ENCODE measurements around the gene TENM3.

DNA sequence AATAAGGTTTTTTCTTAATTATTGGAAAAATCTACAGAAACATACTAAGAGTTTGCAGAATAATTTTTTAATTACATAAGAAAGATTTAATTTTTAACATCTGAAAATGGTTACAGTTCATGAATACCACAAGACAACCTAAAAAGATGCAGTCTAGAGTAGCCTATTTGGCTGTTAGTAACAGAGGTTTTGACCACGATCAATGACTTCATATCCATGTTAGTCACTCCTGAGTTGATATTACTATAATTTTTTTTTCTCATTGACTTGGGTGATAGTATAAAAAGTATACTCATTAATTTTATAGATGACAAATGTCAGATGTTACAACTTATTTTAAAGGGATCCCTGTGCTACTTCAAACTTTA, 401.5 kb downstream of the TENM3 start:
- no peak for TF ChIP-seq CTCF (IDR thresholded peaks at IDR 0.05; ENCODE audit: low read length)
- no peak for TF ChIP-seq EZH2 (IDR thresholded peaks at IDR 0.05; ENCODE audit: borderline replicate concordance, low read length)
